HUDEP-2 (cell line): ENCODE results near the gene ENTHD1.

Experiments used
- DNase-seq, 76 experiments: peaks; one replicate each; lab custom pipeline; 2025; ENCODE audit not compliant: unreplicated experiment in 76 of 76; lab: John Stamatoyannopoulos, UW

The ENTHD1 gene

GRCh38 chr22:39718921-39719475, 174.6 kb downstream of the ENTHD1 start:
- DNase-seq, result peak in 1 of 76 experiments; percentile 3

GRCh38 chr22:39718206-39718605, 175.4 kb downstream of the ENTHD1 start:
- DNase-seq, result peak in 46 of 76 experiments; percentile 5 to 65 (median 36)

GRCh38 chr22:39717099-39717498, 176.5 kb downstream of the ENTHD1 start:
- no peak for DNase-seq

- no peak for DNase-seq
These were observed 177.0 kb downstream of the ENTHD1 start for GRCh38 chr22:39716534-39716933.

GRCh38 chr22:39715778-39716495, 177.6 kb downstream of the ENTHD1 start:
- DNase-seq, result no peak

GRCh38 chr22:39714321-39714720, 179.2 kb downstream of the ENTHD1 start:
- DNase-seq, result no peak

- no peak for DNase-seq
These were observed 179.7 kb downstream of the ENTHD1 start for GRCh38 chr22:39713799-39714290.

- DNase-seq, result no peak
These were observed 180.6 kb downstream of the ENTHD1 start for GRCh38 chr22:39712751-39713525.

- no peak for DNase-seq
These were observed 181.5 kb downstream of the ENTHD1 start for GRCh38 chr22:39712081-39712480.

- no peak for DNase-seq
These were observed 183.0 kb downstream of the ENTHD1 start for GRCh38 chr22:39710380-39711150.

GRCh38 chr22:39707816-39708215, 185.7 kb downstream of the ENTHD1 start:
- DNase-seq, result no peak

- no peak for DNase-seq
These were observed 186.2 kb downstream of the ENTHD1 start for GRCh38 chr22:39707351-39707750.

GRCh38 chr22:39706376-39707140, 187.0 kb downstream of the ENTHD1 start:
- no peak for DNase-seq

GRCh38 chr22:39705386-39705785, 188.2 kb downstream of the ENTHD1 start:
- no peak for DNase-seq

- no peak for DNase-seq
These were observed 189.5 kb downstream of the ENTHD1 start for GRCh38 chr22:39703928-39704639.

GRCh38 chr22:39703091-39703490, 190.5 kb downstream of the ENTHD1 start:
- DNase-seq, result no peak

GRCh38 chr22:39700565-39700964, 193.0 kb downstream of the ENTHD1 start:
- no peak for DNase-seq

GRCh38 chr22:39699631-39700360, 193.8 kb downstream of the ENTHD1 start:
- DNase-seq, result no peak
